GM21723 (cell line): ENCODE measurements around the gene TRMT6.

Experiments
- ATAC-seq: cut with Tn5 transposase; IDR thresholded peaks from one replicate; pipeline ENCODE4 v1.9.1; 2021; ENCODE audit warnings: mild to moderate bottlenecking, moderate library complexity; ENCODE audit not compliant: unreplicated experiment

Gene TRMT6

DNA sequence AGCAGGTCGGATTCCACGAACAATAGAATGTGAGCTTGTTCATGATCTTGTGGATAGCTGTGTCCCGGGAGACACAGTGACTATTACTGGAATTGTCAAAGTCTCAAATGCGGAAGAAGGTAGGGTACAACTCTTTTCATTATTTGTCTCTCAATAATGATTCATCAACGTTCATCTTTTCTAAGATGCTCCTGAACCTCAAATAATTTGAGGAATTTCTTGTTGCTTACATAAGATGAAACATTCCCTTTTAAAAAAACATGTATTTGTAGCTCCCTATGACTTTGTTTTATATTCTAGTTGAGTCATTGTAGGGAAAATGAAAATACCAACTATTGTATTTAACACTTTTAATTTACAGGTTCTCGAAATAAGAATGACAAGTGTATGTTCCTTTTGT is 17.1 kb upstream of the TRMT6 start:
- ATAC-seq, result no peak

- ATAC-seq, result peak; percentile 1
These were observed 426 bp downstream of the TRMT6 start for GRCh38 chr20:5949943-5950270.

GRCh38 chr20:5947276-5947675 is 3.1 kb downstream of the TRMT6 start:
- ATAC-seq, result no peak

- no peak for ATAC-seq
These were observed 4.4 kb downstream of the TRMT6 start for GRCh38 chr20:5945963-5946362.

- ATAC-seq, result no peak
These were observed 11.8 kb downstream of the TRMT6 start for GRCh38 chr20:5938456-5939029.

DNA sequence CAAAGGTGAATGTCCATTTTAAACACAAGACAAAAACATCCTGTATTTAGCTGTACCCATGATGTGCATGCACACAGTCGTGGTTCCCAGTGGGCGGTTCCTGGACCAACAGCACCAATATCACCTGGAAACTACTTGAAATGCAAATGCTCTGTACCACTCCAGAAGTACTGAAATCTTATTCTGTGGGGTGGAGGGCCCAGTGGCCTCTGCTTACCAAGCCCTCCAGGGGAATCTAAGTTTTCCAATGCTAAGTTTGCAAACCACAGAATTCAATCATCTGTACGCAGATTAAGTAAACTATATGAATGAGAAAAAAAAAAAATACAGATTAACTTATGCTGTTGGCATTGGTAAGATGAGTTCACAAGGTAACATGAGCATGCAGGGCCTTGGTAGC is 14.1 kb downstream of the TRMT6 start:
- ATAC-seq, result no peak

GRCh38 chr20:5935384-5935783 is 14.9 kb downstream of the TRMT6 start:
- ATAC-seq, result no peak

DNA sequence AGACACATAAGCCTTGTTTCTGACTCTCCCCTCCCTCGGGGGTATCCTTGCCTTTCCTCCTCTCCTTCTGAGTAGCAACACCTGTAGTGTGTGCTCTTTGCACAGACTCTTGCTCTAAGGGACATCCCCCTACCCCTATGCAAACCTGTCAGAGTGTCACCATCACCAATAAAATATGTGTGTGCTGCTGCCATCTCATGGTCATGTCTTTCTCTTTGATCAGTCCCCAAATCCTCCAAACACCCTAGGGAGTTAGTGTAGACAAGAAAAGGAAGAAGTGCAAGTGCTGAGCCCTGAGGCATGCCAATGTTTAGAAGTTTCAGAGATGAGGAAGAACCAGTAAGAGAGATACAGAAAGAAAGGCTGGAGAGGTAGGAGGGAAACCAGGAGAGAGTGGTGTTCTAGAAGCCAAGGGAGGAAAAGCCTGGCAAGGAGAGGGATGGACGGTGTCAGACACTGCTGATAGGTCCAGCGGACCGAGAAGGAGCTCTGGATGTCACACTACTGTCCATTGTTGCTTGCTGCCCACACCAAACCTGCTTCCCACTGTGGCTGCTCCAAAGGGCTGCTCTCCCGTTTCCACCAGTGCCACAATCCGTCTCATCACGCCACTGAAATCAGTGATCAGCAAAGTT is 16.4 kb downstream of the TRMT6 start:
- no peak for ATAC-seq

DNA sequence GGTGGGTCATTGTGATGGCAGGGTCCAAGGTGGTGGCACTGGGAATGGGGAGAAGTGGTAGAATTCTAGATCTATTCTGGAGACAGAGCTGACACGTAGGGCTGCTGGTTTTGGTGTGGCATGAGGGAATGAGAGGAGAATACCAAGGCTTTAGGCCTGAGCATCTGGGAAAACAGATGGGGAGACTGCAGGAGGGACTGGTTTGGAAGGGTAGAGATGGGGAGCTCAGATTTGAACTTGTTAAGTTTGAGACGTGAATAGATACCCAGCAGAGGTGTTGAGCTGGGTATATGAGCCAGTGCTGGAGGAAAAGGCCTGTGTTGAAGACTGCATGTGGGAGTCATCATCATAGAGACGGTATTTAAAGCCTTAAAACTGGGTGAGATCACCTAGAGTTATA is 17.5 kb downstream of the TRMT6 start:
- no peak for ATAC-seq

- ATAC-seq, result no peak
These were observed 18.9 kb downstream of the TRMT6 start for GRCh38 chr20:5931411-5931810.

- no peak for ATAC-seq
These were observed 21.3 kb downstream of the TRMT6 start for GRCh38 chr20:5928836-5929715.

DNA sequence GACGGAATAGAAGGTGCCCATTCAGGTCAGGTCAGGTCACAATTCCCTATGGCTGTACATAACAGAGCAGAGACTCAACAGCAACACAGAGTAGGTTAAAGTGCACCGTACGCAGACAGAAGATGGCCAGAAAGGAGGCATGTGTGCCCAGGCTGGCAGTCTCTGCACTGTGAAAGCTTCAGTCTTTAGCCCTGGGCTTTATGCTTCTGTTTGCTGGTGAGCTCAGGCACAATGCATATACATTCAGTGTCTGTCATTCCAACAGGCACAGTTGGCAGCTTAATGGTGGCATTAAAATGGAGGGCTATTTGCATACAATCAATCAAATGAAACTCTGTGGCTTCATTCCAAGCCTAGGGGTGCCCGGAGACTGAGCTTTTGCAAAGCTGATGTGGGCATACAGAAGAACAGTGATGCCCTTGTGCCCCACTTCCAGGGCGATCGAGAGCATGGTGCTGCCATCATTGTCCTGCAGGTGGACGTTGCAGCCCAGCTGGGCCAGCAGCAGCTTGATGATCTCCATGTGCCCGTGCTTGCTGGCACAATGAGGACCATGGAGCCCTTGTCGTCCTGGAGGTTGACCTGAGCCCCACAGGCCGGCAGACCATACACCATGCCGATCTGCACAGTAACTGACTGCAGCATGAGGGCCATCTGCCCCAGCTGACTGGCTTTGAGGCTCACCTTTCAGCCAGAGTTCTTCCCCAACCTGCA is 22.4 kb downstream of the TRMT6 start:
- ATAC-seq, result no peak

GRCh38 chr20:5925551-5925950 is 24.8 kb downstream of the TRMT6 start:
- ATAC-seq, result no peak

DNA sequence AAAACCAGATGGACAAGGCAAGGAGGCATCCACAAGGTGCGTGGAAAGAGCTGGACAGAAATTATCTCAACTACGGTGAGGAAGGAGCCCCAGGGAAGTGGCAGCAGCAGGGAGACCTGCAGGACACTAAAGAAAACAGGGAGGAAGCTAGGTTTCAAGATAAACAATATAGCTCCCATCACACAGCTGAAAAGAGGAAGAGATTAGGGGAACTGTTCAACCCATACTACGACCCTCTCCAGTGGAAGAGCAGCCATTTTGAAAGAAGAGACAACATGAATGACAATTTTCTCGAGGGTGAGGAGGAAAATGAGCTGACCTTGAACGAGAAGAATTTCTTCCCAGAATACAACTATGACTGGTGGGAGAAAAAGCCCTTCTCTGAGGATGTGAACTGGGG is 26.8 kb downstream of the TRMT6 start:
- ATAC-seq, result no peak

- ATAC-seq, result no peak
These were observed 29.8 kb downstream of the TRMT6 start for GRCh38 chr20:5920581-5920980.

DNA sequence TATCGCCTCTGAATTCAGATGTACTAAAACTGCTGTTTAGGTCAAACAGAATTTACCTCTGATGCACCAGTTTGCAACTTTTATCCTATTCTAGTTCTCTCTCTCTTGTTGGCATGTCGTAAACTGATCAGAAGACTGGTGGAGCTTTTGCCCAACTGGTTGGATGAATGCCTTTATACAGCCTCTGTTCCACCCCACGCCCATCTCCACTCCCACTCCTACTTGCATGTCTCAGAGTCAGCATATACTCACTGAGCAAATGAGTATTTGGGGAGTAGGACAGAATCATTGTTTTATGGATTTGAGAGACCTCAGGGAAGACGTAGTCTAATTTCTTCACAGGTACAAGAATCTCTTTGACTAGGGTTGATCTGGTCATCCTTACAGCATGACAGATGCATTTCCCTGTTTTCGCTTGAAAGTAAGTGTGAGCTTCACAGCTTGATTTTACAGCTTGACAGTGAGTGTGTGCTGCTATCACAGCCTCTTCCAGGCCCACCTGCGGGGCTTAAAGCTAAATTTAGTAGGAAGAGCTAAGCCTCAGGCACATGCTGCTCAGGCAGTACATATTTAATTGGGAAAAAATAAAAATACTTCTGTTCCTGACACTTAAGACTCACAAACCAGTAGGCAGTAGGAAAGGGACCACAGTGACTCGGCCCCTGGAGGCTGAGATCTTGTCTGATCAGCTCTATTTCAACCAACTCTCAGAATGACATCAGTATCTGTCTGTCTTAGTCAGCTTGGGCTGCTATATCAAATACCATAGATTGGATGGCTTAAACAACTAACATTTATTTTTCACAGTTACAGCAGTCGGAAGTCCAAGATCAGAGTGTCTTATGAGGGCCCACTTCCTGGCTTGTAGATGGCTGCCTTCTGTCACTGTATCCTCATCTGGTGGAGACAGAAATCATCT is 30.4 kb downstream of the TRMT6 start:
- ATAC-seq, result no peak

DNA sequence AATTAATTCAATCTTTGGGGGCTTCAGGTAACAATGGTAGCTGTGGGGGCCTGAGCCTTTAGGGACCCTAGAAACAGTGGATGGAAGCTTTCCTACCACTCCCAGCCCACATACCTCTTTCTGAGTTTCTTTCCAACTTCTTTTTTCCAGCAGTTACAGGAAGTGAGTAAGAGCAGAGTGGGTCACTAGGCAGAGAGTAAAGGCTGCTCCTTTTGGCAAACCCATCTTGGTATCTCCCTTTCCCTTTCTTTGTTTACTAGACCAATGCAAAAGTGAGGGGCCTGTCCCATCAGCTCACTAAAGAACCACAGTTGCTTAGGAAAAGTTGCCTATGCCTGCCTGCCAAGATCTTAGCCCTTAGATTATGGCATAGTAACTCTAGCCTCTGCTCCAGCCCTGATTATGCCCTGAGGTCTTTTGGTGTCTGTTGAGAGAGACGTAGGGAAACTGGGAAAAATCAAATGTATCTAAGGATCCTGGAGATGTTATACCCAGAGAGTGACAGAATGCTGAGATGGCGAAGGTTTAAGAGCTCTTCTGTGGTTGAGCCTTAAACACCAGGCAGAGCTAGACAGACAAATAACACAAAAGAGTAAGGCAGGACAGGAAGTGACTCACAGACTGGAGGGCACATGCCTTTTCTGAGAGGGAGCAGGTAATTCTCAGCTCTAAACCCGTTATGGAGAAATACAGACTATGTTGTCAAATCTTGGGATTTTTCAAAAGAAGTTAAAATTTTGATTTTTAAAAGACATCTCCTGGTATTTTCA is 31.3 kb downstream of the TRMT6 start:
- no peak for ATAC-seq

DNA sequence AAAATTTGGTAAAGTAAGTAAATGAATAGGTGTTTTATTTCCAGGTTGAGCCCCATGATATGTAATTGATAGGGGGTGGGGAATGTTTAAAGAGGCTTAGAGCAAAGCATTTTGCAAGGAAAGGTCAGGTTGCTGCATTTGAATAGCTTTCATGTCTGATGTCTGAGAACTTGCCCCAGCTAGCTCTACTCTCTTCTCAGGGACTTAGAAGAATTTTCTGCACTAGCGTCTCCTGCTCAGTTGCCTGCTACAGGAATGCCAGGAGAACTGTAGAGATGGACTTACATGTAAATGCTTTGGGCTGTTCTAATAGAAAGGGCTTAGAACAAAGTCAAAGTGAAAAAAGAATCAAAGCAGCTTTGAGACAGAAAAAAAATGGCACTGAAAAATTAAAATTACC is 35.5 kb downstream of the TRMT6 start:
- no peak for ATAC-seq

GRCh38 chr20:5913166-5913565 is 37.2 kb downstream of the TRMT6 start:
- ATAC-seq, result no peak

GRCh38 chr20:5910186-5910585 is 40.1 kb downstream of the TRMT6 start:
- no peak for ATAC-seq
